C4-2B (cell line): ENCODE results near the gene ATP2A1.

Experiments used
- H3K27ac ChIP-seq: fragments of 450-650 bp; 2 replicates; pipeline ENCODE4 v1.5.1; 2017
- ZFX ChIP-seq: fragments of 450-650 bp; IDR thresholded peaks from 2 replicates; pipeline ENCODE4 v1.6.1; 2017
- TF ChIP-seq, protein P1 (sequence below): fragments of 450-650 bp; conservative IDR thresholded peaks from 2 replicates; pipeline ENCODE4 v1.5.1; 2017; ENCODE audit warnings: mild to moderate bottlenecking

ATP2A1 gene

DNA sequence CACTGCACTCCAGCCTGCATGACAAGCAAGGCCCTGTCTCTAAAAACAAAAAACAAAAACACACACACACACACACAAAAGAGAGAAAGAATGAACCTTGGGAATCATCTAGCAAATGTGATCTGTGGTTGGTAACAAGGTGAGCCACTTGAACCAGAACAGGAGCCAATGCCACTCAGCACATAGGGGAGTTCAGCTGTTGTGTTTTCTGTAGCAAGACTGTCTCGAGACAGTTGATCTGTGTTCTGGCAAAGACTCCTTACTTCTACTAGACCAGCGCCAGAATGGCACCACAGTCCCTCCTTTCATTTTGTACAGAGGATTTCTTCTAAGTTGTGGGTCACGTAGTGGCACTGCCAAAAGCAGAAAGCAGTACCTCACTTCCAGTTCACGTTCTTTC is 20.7 kb downstream of the ATP2A1 start:
- H3K27ac ChIP-seq, result no peak overlapping the region
- TF ChIP-seq, protein P1, sequence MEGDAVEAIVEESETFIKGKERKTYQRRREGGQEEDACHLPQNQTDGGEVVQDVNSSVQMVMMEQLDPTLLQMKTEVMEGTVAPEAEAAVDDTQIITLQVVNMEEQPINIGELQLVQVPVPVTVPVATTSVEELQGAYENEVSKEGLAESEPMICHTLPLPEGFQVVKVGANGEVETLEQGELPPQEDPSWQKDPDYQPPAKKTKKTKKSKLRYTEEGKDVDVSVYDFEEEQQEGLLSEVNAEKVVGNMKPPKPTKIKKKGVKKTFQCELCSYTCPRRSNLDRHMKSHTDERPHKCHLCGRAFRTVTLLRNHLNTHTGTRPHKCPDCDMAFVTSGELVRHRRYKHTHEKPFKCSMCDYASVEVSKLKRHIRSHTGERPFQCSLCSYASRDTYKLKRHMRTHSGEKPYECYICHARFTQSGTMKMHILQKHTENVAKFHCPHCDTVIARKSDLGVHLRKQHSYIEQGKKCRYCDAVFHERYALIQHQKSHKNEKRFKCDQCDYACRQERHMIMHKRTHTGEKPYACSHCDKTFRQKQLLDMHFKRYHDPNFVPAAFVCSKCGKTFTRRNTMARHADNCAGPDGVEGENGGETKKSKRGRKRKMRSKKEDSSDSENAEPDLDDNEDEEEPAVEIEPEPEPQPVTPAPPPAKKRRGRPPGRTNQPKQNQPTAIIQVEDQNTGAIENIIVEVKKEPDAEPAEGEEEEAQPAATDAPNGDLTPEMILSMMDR, result no peak
- TF ChIP-seq ZFX, result no peak

DNA sequence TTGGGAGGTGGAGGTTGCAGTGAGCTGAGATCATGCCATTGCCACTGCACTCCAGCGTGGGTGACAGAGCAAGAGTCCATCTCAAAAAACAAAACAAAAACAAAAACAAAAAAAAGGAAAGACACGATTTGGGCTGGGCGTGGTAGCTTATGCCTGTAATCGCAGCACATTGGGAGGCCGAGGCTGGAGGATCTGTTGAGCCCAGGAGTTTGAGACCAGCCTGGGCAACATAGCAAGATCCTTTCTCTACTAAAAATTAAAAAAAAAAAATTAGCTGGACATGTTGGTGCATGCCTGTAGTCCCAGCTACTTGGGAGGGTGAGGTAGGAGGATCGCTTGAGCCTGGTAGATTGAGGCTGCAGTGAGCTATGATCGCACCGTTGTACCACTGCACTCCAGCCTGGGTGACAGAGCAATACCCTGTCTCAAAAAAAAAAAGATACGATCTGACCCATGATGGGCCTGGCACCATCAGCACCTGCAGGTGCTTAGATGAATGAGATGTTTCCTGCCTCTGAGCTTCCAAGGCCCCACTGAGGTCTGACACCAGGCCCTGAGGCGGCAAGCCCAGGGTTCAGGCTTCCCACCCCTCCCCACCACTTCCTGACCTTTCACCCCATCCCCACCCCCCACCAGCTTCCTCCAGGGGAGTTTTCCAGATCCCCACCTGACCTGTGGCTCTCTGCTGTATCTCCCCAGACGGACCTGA is 21.7 kb downstream of the ATP2A1 start:
- no peak for TF ChIP-seq ZFX
- TF ChIP-seq, protein P1, result no peak
- H3K27ac ChIP-seq, result no peak overlapping the region

DNA sequence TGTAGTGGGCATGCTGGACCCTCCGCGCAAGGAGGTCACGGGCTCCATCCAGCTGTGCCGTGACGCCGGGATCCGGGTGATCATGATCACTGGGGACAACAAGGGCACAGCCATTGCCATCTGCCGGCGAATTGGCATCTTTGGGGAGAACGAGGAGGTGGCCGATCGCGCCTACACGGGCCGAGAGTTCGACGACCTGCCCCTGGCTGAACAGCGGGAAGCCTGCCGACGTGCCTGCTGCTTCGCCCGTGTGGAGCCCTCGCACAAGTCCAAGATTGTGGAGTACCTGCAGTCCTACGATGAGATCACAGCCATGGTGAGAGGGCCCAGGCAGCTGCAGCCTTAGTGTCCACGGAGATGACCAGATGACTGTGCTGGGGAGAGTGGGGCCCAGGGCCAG is 22.3 kb downstream of the ATP2A1 start:
- H3K27ac ChIP-seq, result no peak overlapping the region

DNA sequence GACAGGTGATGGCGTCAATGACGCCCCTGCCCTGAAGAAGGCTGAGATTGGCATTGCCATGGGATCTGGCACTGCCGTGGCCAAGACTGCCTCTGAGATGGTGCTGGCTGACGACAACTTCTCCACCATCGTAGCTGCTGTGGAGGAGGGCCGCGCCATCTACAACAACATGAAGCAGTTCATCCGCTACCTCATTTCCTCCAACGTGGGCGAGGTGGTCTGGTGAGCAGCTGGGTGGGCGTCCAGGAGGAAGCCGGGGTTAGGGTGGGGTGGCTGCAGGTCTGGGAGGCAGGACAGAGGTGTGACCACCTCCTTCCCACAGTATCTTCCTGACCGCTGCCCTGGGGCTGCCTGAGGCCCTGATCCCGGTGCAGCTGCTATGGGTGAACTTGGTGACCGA is 23.6 kb downstream of the ATP2A1 start:
- no peak overlapping the region for H3K27ac ChIP-seq
- TF ChIP-seq, protein P1, result no peak
- TF ChIP-seq ZFX, result no peak

More for the DNA sequence above, 22.3 kb downstream of the ATP2A1 start:
- TF ChIP-seq, protein P1, result no peak
- TF ChIP-seq ZFX, result no peak

DNA sequence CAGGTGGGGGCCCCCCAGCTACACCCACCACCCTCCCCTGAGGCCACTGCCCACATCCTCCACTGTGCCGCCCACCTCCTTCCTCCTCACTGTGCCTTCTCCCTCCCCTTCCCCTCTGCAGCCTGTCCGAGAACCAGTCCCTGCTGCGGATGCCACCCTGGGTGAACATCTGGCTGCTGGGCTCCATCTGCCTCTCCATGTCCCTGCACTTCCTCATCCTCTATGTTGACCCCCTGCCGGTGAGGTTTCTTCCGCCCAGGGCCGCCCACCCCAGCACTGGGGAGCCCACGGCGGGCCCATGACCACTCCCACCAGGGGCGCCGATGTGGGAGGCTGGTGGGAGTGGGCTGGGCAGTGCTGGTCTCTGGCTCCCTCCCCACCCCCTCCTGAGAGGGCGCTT is 24.6 kb downstream of the ATP2A1 start:
- TF ChIP-seq ZFX, result no peak
- TF ChIP-seq, protein P1, result no peak
- no peak overlapping the region for H3K27ac ChIP-seq

DNA sequence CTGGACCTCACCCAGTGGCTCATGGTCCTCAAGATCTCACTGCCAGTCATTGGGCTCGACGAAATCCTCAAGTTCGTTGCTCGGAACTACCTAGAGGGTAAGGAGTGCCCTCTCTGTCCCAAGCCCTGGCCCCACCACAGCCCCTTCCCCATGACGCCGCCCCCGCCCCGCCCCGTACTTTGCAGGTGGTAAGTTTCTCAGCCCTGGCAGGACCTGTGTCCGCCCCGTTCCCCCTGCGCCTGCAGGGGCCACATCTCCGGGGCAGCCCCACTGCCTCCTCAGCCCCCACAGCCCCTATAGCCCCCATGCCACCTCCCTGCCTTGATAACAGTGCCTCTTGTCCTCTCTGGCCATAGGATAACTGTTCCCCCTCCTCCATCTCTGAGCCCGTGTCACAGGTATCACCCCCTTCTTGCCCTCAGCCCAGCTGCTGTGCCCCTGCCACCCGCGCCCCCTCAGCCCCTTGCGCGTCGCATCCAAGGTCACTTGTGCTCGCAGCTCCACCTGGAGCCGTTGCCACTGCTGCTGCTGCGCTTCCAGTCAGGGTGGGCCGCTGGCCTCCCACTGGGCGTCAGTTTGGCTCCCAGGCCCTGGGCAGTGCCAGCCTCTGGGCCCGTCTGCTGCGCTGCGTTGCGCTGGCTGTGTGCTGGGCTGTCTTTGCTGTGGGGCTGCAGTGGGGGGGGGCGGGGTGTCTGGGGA is 25.2 kb downstream of the ATP2A1 start:
- TF ChIP-seq ZFX, result no peak
- TF ChIP-seq, protein P1, result no peak
- no peak overlapping the region for H3K27ac ChIP-seq

DNA sequence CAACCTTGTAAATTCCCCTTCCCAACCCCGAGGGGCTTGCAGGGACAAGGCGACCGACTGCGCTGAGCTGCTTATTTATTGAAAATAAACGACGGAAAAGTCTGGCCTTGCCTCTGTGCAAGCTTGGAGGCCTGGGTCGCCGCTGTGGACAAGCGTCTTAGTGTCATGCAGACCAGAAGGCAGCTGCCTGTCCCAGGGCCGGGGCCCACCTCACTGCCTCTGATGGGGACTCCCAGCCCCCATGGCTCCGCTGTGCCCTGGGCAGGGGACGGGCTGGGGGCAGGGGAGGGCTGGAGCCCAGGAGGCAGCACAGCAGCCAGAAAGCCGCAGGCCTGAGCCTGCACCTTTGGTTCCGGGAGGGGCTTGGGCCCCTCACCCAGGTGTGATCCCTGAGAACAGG is 26.1 kb downstream of the ATP2A1 start:
- no peak overlapping the region for H3K27ac ChIP-seq
- TF ChIP-seq, protein P1, result no peak
- no peak for TF ChIP-seq ZFX
